Erythroblast (primary cell): ENCODE results near the gene KCNQ2.

Experiments used
- GATA1 ChIP-seq: IDR thresholded peaks from 2 replicates; pipeline ENCODE4 v1.6.1; 2011; ENCODE audit warnings: low read depth, mild to moderate bottlenecking, control low read depth, low read length, moderate library complexity
- POLR2A ChIP-seq: IDR thresholded peaks from 2 replicates; pipeline ENCODE4 v1.6.1; 2011; ENCODE audit warnings: mild to moderate bottlenecking, low read length

- TF ChIP-seq POLR2A, result no peak
- no peak for TF ChIP-seq GATA1
These were observed 104.3 kb downstream of the KCNQ2 start for GRCh38 chr20:63368151-63368550.
